Activated CD4-positive, alpha-beta T cell treated with anti-CD3 and anti-CD28 coated beads for 48 hours (primary cell): ENCODE data around the gene GNB1.
A peak's percentile ranks its signal among the peaks of the same experiment; 100 is the strongest.

ENCODE experiments used
- DNase-seq: peaks from one replicate; pipeline ENCODE4 v3.0.0-alpha.2; 2020

Gene GNB1

GRCh38 chr1:1815606-1816281 is 75.1 kb downstream of the GNB1 start:
- no peak for DNase-seq

GRCh38 chr1:1809489-1809888 is 81.4 kb downstream of the GNB1 start:
- DNase-seq = no peak

- DNase-seq = no peak
Measured at GRCh38 chr1:1808206-1808605, 82.7 kb downstream of the GNB1 start.

- no peak for DNase-seq
Measured at GRCh38 chr1:1806890-1807289, 84.0 kb downstream of the GNB1 start.

GRCh38 chr1:1804301-1804700 is 86.6 kb downstream of the GNB1 start:
- DNase-seq = no peak

GRCh38 chr1:1802871-1803270 is 88.0 kb downstream of the GNB1 start:
- DNase-seq = no peak

- no peak for DNase-seq
Measured at GRCh38 chr1:1799716-1800115, 91.2 kb downstream of the GNB1 start.

- no peak for DNase-seq
Measured at GRCh38 chr1:1797731-1798341, 93.1 kb downstream of the GNB1 start.

GRCh38 chr1:1796466-1796865 is 94.4 kb downstream of the GNB1 start:
- DNase-seq = no peak

- no peak for DNase-seq
Measured at GRCh38 chr1:1794999-1795398, 95.9 kb downstream of the GNB1 start.

GRCh38 chr1:1793481-1794244 is 97.2 kb downstream of the GNB1 start:
- no peak for DNase-seq

- DNase-seq = no peak
Measured at GRCh38 chr1:1788646-1789431, 102.0 kb downstream of the GNB1 start.

GRCh38 chr1:1788136-1788535 is 102.8 kb downstream of the GNB1 start:
- no peak for DNase-seq

GRCh38 chr1:1786836-1787605 is 103.9 kb downstream of the GNB1 start:
- no peak for DNase-seq

- DNase-seq = no peak
Measured at GRCh38 chr1:1785666-1786065, 105.2 kb downstream of the GNB1 start.

- no peak for DNase-seq
Measured at GRCh38 chr1:1784933-1785332, 106.0 kb downstream of the GNB1 start.

GRCh38 chr1:1783320-1783719 is 107.6 kb downstream of the GNB1 start:
- DNase-seq = no peak

GRCh38 chr1:1782399-1783221 is 108.3 kb downstream of the GNB1 start:
- peak; percentile 44 for DNase-seq

- peak; percentile 20 for DNase-seq
Measured at GRCh38 chr1:1781526-1781903, 109.4 kb downstream of the GNB1 start.

- DNase-seq = no peak
Measured at GRCh38 chr1:1780598-1781525, 110.0 kb downstream of the GNB1 start.
